HG03521 (cell line): ENCODE results near the gene PFN1.

Experiments
- ATAC-seq: cut with Tn5 transposase; IDR thresholded peaks from one replicate; pipeline ENCODE4 v1.9.1; 2021; ENCODE audit warnings: mild to moderate bottlenecking, moderate library complexity; ENCODE audit not compliant: unreplicated experiment

PFN1 gene

DNA sequence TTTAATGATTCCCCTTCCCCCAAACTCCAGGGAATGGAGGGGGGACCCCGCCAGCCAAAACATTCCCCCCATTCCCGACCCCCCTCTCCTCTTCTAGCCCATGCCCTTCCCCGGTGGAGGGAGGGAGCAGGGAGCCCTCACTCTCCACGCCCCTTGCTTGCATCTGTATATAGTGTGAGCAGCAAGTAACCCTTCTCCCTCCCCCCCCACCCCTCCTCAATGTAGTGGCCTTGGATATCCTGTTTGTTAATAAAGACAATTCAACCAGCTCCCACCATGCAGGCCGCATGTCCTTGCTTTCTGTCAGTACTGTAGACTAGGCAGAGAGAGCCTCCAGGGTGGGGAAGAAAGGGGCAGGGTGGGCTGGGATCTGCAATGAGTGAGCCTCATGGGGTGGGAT is 50.5 kb downstream of the PFN1 start:
- ATAC-seq = no peak

DNA sequence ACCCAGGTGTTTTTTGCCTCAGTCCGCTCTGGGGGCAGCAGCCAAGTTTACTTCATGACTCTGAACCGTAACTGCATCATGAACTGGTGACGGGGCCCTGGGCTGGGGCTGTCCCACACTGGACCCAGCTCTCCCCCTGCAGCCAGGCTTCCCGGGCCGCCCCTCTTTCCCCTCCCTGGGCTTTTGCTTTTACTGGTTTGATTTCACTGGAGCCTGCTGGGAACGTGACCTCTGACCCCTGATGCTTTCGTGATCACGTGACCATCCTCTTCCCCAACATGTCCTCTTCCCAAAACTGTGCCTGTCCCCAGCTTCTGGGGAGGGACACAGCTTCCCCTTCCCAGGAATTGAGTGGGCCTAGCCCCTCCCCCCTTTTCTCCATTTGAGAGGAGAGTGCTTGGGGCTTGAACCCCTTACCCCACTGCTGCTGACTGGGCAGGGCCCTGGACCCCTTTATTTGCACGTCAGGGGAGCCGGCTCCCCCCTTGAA is 51.1 kb downstream of the PFN1 start:
- no peak for ATAC-seq

DNA sequence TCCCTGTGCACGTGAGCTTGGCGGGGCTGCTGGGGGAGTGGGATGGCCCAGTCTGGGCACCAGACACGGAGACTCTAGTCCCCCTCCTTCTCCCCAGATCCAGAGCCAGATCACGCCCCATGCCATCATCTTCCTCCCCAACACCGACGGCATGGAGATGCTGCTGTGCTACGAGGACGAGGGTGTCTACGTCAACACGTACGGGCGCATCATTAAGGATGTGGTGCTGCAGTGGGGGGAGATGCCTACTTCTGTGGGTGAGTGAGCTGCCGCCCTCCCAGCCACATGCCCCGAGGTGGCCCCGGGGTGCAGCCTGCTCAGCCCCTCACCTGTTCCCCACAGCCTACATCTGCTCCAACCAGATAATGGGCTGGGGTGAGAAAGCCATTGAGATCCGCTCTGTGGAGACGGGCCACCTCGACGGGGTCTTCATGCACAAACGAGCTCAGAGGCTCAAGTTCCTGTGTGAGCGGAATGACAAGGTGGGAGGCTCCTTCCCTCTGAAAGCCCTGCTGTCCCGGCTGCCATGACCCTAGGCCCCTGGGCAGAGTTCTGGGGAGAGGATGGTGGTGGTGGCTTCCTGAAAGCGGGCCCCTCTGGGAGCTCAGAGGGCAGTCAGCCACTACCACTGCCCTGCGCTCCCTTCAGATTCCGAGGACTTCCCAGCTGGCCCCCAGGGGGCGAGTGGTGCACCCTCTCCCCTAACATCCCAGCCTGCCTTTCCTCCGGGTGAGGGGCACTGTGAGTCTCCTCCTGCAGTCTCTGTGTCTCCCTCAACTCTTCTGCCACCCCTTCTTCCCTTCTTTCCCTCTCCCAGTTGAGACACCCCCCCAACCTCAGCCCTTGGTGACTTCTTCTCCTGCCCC is 51.8 kb downstream of the PFN1 start:
- ATAC-seq = no peak

DNA sequence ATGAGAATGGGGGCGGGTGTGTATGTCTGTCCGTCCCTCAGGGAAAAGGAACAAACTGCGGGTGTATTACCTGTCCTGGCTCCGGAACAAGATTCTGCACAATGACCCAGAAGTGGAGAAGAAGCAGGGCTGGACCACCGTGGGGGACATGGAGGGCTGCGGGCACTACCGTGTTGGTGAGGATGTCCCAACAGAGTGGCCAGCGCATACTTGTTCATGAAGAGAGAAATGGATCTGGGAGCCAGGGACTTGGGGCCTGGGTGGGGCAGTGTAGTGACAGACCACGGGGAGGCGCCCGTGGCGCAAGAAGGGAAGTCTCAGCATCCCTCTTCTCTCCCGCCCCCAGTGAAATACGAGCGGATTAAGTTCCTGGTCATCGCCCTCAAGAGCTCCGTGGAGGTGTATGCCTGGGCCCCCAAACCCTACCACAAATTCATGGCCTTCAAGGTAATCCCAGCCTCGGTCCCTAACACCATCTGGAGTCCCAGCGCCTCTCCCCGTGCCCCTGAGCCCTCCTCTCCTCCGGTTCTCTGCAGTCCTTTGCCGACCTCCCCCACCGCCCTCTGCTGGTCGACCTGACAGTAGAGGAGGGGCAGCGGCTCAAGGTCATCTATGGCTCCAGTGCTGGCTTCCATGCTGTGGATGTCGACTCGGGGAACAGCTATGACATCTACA is 52.5 kb downstream of the PFN1 start:
- no peak for ATAC-seq
